ENCODE measurements around the gene SSPN.

Gene SSPN

GRCh38 chr12:26277506-26278246, 82.3 kb downstream of the SSPN start:
- Histone ChIP-seq H2BK15ac (ENCODE audit: low read length) (no peak overlapping the region), H3K9me3 (replicated peaks in 1 of 2; ENCODE audit: control insufficient read depth in 2 of 2, insufficient read depth in 1 of 2, low read depth in 1 of 2, low read length in 2 of 2) (no peaks in the 10 kb centered on the region), H3K14ac (ENCODE audit: low read length) (no peak overlapping the region), H3K9ac (ENCODE audit: low read depth, low read length, poor library complexity) (peak overlapping the region; percentile 6), H2BK120ac (ENCODE audit: low read depth, low read length) (no peak overlapping the region), H3K27me3 (ENCODE audit: control insufficient read depth in 3 of 3, insufficient read depth in 3 of 3, low read depth in 1 of 3, low read length in 3 of 3) (no peaks in the 10 kb centered on the region), H3K4ac (ENCODE audit: low read length) (no peak overlapping the region), H3K36me3 (replicated peaks in 1 of 2; ENCODE audit: control insufficient read depth in 2 of 2, insufficient read depth in 2 of 2, low read length in 2 of 2) (no peaks in the 10 kb centered on the region), H2AK5ac (ENCODE audit: low read depth, low read length) (no peak overlapping the region), H3K4me2 (ENCODE audit: insufficient read depth, low read length, poor library complexity, severe bottlenecking) (no peak overlapping the region), H3K4me1 (ENCODE audit: control insufficient read depth in 2 of 2, insufficient read depth in 1 of 2, low read depth in 1 of 2, low read length in 2 of 2) (peaks cover 3 to 9% of the 10 kb centered on the region in 2 donors), H3K23ac (ENCODE audit: low read depth, low read length, poor library complexity) (no peak overlapping the region), H4K91ac (ENCODE audit: low read depth, low read length, poor library complexity) (no peak overlapping the region), H3K18ac (ENCODE audit: low read length) (peak overlapping the region; percentile 5), H2BK5ac (ENCODE audit: low read length) (no peak overlapping the region), H3K27ac (replicated peaks; ENCODE audit: low read length) (no peak overlapping the region), H3K79me1 (ENCODE audit: low read depth, low read length) (no peaks in the 10 kb centered on the region), H2BK12ac (ENCODE audit: low read length) (no peak overlapping the region), H4K8ac (ENCODE audit: low read depth, low read length) (no peak overlapping the region), H3K4me3 (ENCODE audit: low read length in 2 of 2) (no peak overlapping the region), H2AFZ (ENCODE audit: low read length) (no peak overlapping the region)
- WGBS, 2 donors (ENCODE audit: extremely low coverage in 2 of 2, insufficient read length in 2 of 2, insufficient replicate concordance in 1 of 2) = no CpG with 5 or more reads among the region's 16 CpGs
- no peak for DNase-seq (ENCODE audit: low spot score)

GRCh38 chr12:26278266-26278665, 82.9 kb downstream of the SSPN start:
- Histone ChIP-seq H3K23ac (ENCODE audit: low read depth, low read length, poor library complexity) (no peak overlapping the region), H3K14ac (ENCODE audit: low read length) (no peak overlapping the region), H3K27me3 (ENCODE audit: control insufficient read depth in 3 of 3, insufficient read depth in 3 of 3, low read depth in 1 of 3, low read length in 3 of 3) (no peaks in the 10 kb centered on the region), H3K9me3 (replicated peaks in 1 of 2; ENCODE audit: control insufficient read depth in 2 of 2, insufficient read depth in 1 of 2, low read depth in 1 of 2, low read length in 2 of 2) (no peaks in the 10 kb centered on the region), H3K18ac (ENCODE audit: low read length) (no peak overlapping the region), H2BK12ac (ENCODE audit: low read length) (no peak overlapping the region), H4K91ac (ENCODE audit: low read depth, low read length, poor library complexity) (no peak overlapping the region), H3K4ac (ENCODE audit: low read length) (no peak overlapping the region), H3K36me3 (replicated peaks in 1 of 2; ENCODE audit: control insufficient read depth in 2 of 2, insufficient read depth in 2 of 2, low read length in 2 of 2) (no peaks in the 10 kb centered on the region), H2AFZ (ENCODE audit: low read length) (no peak overlapping the region), H3K4me1 (ENCODE audit: control insufficient read depth in 2 of 2, insufficient read depth in 1 of 2, low read depth in 1 of 2, low read length in 2 of 2) (peaks cover 3 to 9% of the 10 kb centered on the region in 2 donors), H2BK15ac (ENCODE audit: low read length) (no peak overlapping the region), H3K9ac (ENCODE audit: low read depth, low read length, poor library complexity) (no peak overlapping the region), H4K8ac (ENCODE audit: low read depth, low read length) (no peak overlapping the region), H3K27ac (replicated peaks; ENCODE audit: low read length) (no peak overlapping the region), H2BK120ac (ENCODE audit: low read depth, low read length) (no peak overlapping the region), H3K4me3 (ENCODE audit: low read length in 2 of 2) (no peak overlapping the region), H3K4me2 (ENCODE audit: insufficient read depth, low read length, poor library complexity, severe bottlenecking) (no peak overlapping the region), H3K79me1 (ENCODE audit: low read depth, low read length) (no peaks in the 10 kb centered on the region), H2AK5ac (ENCODE audit: low read depth, low read length) (no peak overlapping the region), H2BK5ac (ENCODE audit: low read length) (no peak overlapping the region)
- no peak for DNase-seq (ENCODE audit: low spot score)
- no CpG with 5 or more reads among the region's 1 CpG for WGBS, 2 donors (ENCODE audit: extremely low coverage in 2 of 2, insufficient read length in 2 of 2, insufficient replicate concordance in 1 of 2)

- H2AK5ac ChIP-seq (ENCODE audit: low read depth, low read length) = no peak overlapping the region
- H3K27me3 ChIP-seq (ENCODE audit: control insufficient read depth in 3 of 3, insufficient read depth in 3 of 3, low read depth in 1 of 3, low read length in 3 of 3) = peaks cover 0 to 2% (median 0%) of the 10 kb centered on the region in 3 experiments
- H3K27ac ChIP-seq (replicated peaks; ENCODE audit: low read length) = no peak overlapping the region
- H2BK12ac ChIP-seq (ENCODE audit: low read length) = no peak overlapping the region
- H4K91ac ChIP-seq (ENCODE audit: low read depth, low read length, poor library complexity) = no peak overlapping the region
- H3K9me3 ChIP-seq (replicated peaks in 1 of 2; ENCODE audit: control insufficient read depth in 2 of 2, insufficient read depth in 1 of 2, low read depth in 1 of 2, low read length in 2 of 2) = no peaks in the 10 kb centered on the region
- no peak overlapping the region for H4K8ac ChIP-seq (ENCODE audit: low read depth, low read length)
- no peak overlapping the region for H3K18ac ChIP-seq (ENCODE audit: low read length)
- H3K9ac ChIP-seq (ENCODE audit: low read depth, low read length, poor library complexity) = no peak overlapping the region
- no peak overlapping the region for H3K4ac ChIP-seq (ENCODE audit: low read length)
- H3K23ac ChIP-seq (ENCODE audit: low read depth, low read length, poor library complexity) = no peak overlapping the region
- peaks cover 3 to 9% of the 10 kb centered on the region in 2 donors for H3K4me1 ChIP-seq (ENCODE audit: control insufficient read depth in 2 of 2, insufficient read depth in 1 of 2, low read depth in 1 of 2, low read length in 2 of 2)
- H3K14ac ChIP-seq (ENCODE audit: low read length) = no peak overlapping the region
- no peak overlapping the region for H2AFZ ChIP-seq (ENCODE audit: low read length)
- H3K4me3 ChIP-seq (ENCODE audit: low read length in 2 of 2) = no peak overlapping the region
- no peaks in the 10 kb centered on the region for H3K79me1 ChIP-seq (ENCODE audit: low read depth, low read length)
- H2BK5ac ChIP-seq (ENCODE audit: low read length) = no peak overlapping the region
- H3K36me3 ChIP-seq (replicated peaks in 1 of 2; ENCODE audit: control insufficient read depth in 2 of 2, insufficient read depth in 2 of 2, low read length in 2 of 2) = no peaks in the 10 kb centered on the region
- H3K4me2 ChIP-seq (ENCODE audit: insufficient read depth, low read length, poor library complexity, severe bottlenecking) = no peak overlapping the region
- DNase-seq (ENCODE audit: low spot score) = no peak
- H2BK120ac ChIP-seq (ENCODE audit: low read depth, low read length) = no peak overlapping the region
- WGBS, 2 donors (ENCODE audit: extremely low coverage in 2 of 2, insufficient read length in 2 of 2, insufficient replicate concordance in 1 of 2) = no CpG with 5 or more reads among the region's 5 CpGs
- no peak overlapping the region for H2BK15ac ChIP-seq (ENCODE audit: low read length)
Measured at GRCh38 chr12:26278666-26279065, 83.3 kb downstream of the SSPN start.

DNA sequence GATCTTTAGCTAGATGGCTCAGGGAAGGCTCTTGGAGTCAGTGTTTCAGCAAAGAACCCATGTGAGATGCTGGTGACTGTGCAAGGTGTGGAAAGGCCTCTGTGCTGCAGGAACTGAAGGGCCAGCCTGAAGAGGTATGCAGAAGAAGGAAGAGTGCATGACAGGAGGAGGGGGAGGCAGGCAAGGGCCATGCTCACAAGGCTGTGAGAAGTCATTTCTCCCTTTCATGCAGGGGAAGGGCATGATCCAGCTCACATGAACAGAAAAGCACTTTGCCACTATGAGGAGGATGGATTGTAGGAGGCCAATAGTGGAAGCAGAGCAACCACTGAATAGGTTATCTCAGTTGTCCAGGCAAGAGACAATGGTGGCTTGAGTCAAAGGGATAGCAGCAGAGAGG, 83.7 kb downstream of the SSPN start:
- no peak overlapping the region for H2AFZ ChIP-seq (ENCODE audit: low read length)
- H3K14ac ChIP-seq (ENCODE audit: low read length) = no peak overlapping the region
- no peak overlapping the region for H2AK5ac ChIP-seq (ENCODE audit: low read depth, low read length)
- H3K9ac ChIP-seq (ENCODE audit: low read depth, low read length, poor library complexity) = no peak overlapping the region
- H3K36me3 ChIP-seq (replicated peaks in 1 of 2; ENCODE audit: control insufficient read depth in 2 of 2, insufficient read depth in 2 of 2, low read length in 2 of 2) = no peaks in the 10 kb centered on the region
- no peaks in the 10 kb centered on the region for H3K79me1 ChIP-seq (ENCODE audit: low read depth, low read length)
- no peak overlapping the region for H3K4ac ChIP-seq (ENCODE audit: low read length)
- H3K4me2 ChIP-seq (ENCODE audit: insufficient read depth, low read length, poor library complexity, severe bottlenecking) = no peak overlapping the region
- peaks cover 0 to 3% (median 0%) of the 10 kb centered on the region in 3 experiments for H3K27me3 ChIP-seq (ENCODE audit: control insufficient read depth in 3 of 3, insufficient read depth in 3 of 3, low read depth in 1 of 3, low read length in 3 of 3)
- H3K4me3 ChIP-seq (ENCODE audit: low read length in 2 of 2) = no peak overlapping the region
- H3K27ac ChIP-seq (replicated peaks; ENCODE audit: low read length) = no peak overlapping the region
- no peak overlapping the region for H2BK5ac ChIP-seq (ENCODE audit: low read length)
- H2BK12ac ChIP-seq (ENCODE audit: low read length) = no peak overlapping the region
- no peak overlapping the region for H2BK120ac ChIP-seq (ENCODE audit: low read depth, low read length)
- no peak overlapping the region for H4K91ac ChIP-seq (ENCODE audit: low read depth, low read length, poor library complexity)
- no peaks in the 10 kb centered on the region for H3K9me3 ChIP-seq (replicated peaks in 1 of 2; ENCODE audit: control insufficient read depth in 2 of 2, insufficient read depth in 1 of 2, low read depth in 1 of 2, low read length in 2 of 2)
- no peak overlapping the region for H2BK15ac ChIP-seq (ENCODE audit: low read length)
- H3K23ac ChIP-seq (ENCODE audit: low read depth, low read length, poor library complexity) = no peak overlapping the region
- H3K4me1 ChIP-seq (ENCODE audit: control insufficient read depth in 2 of 2, insufficient read depth in 1 of 2, low read depth in 1 of 2, low read length in 2 of 2) = peaks cover 3 to 8% of the 10 kb centered on the region in 2 donors
- H4K8ac ChIP-seq (ENCODE audit: low read depth, low read length) = no peak overlapping the region
- no peak overlapping the region for H3K18ac ChIP-seq (ENCODE audit: low read length)
- no peak for DNase-seq (ENCODE audit: low spot score)

Data from neuronal stem cell (in vitro differentiated cells).